Gastroesophageal sphincter (tissue), 4 donors: Measurements from ENCODE around the gene PDLIM4. TPM values are rescaled to one million over a fixed set of nuclear protein-coding genes. Genes with fewer than 3 reads are reported as not detected.

ENCODE experiments used
- ATAC-seq: fragments of 150-250 bp; one replicate; pipeline ENCODE4 v1.9.1; 2016; ENCODE audit warnings: mild to moderate bottlenecking, moderate library complexity
- H3K27ac ChIP-seq, 4 donors: fragments of 200-600 bp; sonication (generic) in 3 of 4; 1 replicate in 3 of 4; 2 replicates in 1 of 4; pipeline ENCODE4 v1.5.1; 2016 to 2019
- H3K27me3 ChIP-seq: fragments of 200-600 bp; sonication (generic); one replicate; pipeline ENCODE4 v1.5.1; 2019
- H3K36me3 ChIP-seq, 2 donors: fragments of 200-600 bp; sonication (generic); one replicate each; pipeline ENCODE4 v1.5.1; 2019; ENCODE audit warnings: control low read depth in 1 of 2
- H3K4me1 ChIP-seq, 3 donors: fragments of 200-600 bp; sonication (generic); 1 replicate in 2 of 3; 2 replicates in 1 of 3; pipeline ENCODE4 v1.5.1; 2016 to 2019; ENCODE audit warnings: control low read depth in 2 of 3
- H3K4me3 ChIP-seq, 2 donors: fragments of 200-600 bp; sonication (generic); one replicate each; pipeline ENCODE4 v1.5.1; 2019; ENCODE audit warnings: mild to moderate bottlenecking in 1 of 2, moderate library complexity in 1 of 2
- H3K9me3 ChIP-seq, 3 donors: fragments of 200-600 bp; sonication (generic); one replicate each; pipeline ENCODE4 v1.5.1; 2017 to 2019; ENCODE audit warnings: control low read depth in 2 of 3
- CTCF ChIP-seq, 4 experiments: fragments of 200-600 bp in 2 of 4; fragments of 450-650 bp in 2 of 4; sonication (generic) in 1 of 4; IDR thresholded peaks; one replicate each; pipeline ENCODE4 v1.5.1; 2017 to 2019; ENCODE audit warnings: antibody characterized with exemption in 4 of 4, mild to moderate bottlenecking in 2 of 4, moderate library complexity in 2 of 4
- EP300 ChIP-seq: sonication (generic); formaldehyde crosslinking; IDR thresholded peaks from one replicate; pipeline ENCODE4 v1.6.1; 2017; ENCODE audit warnings: antibody characterized with exemption, mild to moderate bottlenecking
- POLR2A ChIP-seq, 2 donors: fragments of 450-650 bp; IDR thresholded peaks; one replicate each; pipeline ENCODE4 v1.6.1; 2017; ENCODE audit warnings: antibody characterized with exemption in 2 of 2, mild to moderate bottlenecking in 2 of 2, moderate library complexity in 1 of 2
- POLR2AphosphoS5 ChIP-seq: sonication (generic); formaldehyde crosslinking; IDR thresholded peaks from one replicate; pipeline ENCODE4 v1.6.1; 2017; ENCODE audit warnings: antibody characterized with exemption
- WGBS, 2 donors: methylation state at CpG; one replicate each; pipeline ENCODE4 v1.1.5; 2018; ENCODE audit warnings: low coverage in 1 of 2; 5-methylcytosine and 5-hydroxymethylcytosine counted together
- total RNA-seq, 4 donors: library from RNA; depleted of rRNA; stranded (reverse); fragments of >200 nt; gene quantifications; one replicate each; pipeline ENCODE4 v1.1.0, GENCODE V29; 2016

The PDLIM4 gene
- total RNA-seq, 4 donors from 2014 or later = 75.0 to 200 (median 92.7) TPM

- no peak overlapping the region for H3K4me3 ChIP-seq
- H3K36me3 ChIP-seq = no peaks in the 10 kb centered on the region
- no peaks in the 10 kb centered on the region for H3K27me3 ChIP-seq
- peak overlapping the region in 3 of 4 donors; percentile 46 to 63 (median 60) for H3K27ac ChIP-seq
- no peak for ATAC-seq
- WGBS, 2 donors = 80% methylated on average over 2 of the region's 8 CpGs; no CpG with 5 or more reads in 1 of the 2 donors
- H3K9me3 ChIP-seq = no peaks in the 10 kb centered on the region
- peaks cover 0 to 39% (median 13%) of the 10 kb centered on the region in 3 donors for H3K4me1 ChIP-seq
- TF ChIP-seq POLR2A (IDR thresholded peaks at IDR 0.05) = no peak
- no peak for TF ChIP-seq POLR2AphosphoS5
Measured at GRCh38 chr5:132253452-132254320, 3.8 kb upstream of the PDLIM4 start.

GRCh38 chr5:132254321-132254977 is 3.0 kb upstream of the PDLIM4 start:
- ATAC-seq = peak; percentile 11
- H3K36me3 ChIP-seq = no peaks in the 10 kb centered on the region
- WGBS, 2 donors = 0 to 37% methylated on average over 3 of the region's 7 CpGs

GRCh38 chr5:132256086-132256782 is 1.3 kb upstream of the PDLIM4 start:
- Histone ChIP-seq H3K4me1 (peaks cover 5 to 64% (median 35%) of the 10 kb centered on the region in 3 donors), H3K27me3 (no peaks in the 10 kb centered on the region), H3K36me3 (no peaks in the 10 kb centered on the region), H3K4me3 (no peak overlapping the region), H3K9me3 (no peaks in the 10 kb centered on the region), H3K27ac (peak overlapping the region in 3 of 4 donors; percentile 98 to 99 (median 98))
- 91 to 100% methylated on average over 3 of the region's 4 CpGs for WGBS, 2 donors
- TF ChIP-seq EP300 (no peak), POLR2A (IDR thresholded peaks at IDR 0.05) (no peak), CTCF (IDR thresholded peaks at IDR 0.05) (no peak), POLR2AphosphoS5 (no peak)
- ATAC-seq = no peak

More at GRCh38 chr5:132254321-132254977, 3.0 kb upstream of the PDLIM4 start:
- no peak for TF ChIP-seq CTCF (IDR thresholded peaks at IDR 0.05)
- peak; percentile 58 for TF ChIP-seq POLR2AphosphoS5
- Histone ChIP-seq H3K4me1 (peaks cover 0 to 47% (median 18%) of the 10 kb centered on the region in 3 donors), H3K27me3 (no peaks in the 10 kb centered on the region), H3K27ac (peak overlapping the region in 3 of 4 donors; percentile 46 to 63 (median 60)), H3K9me3 (no peaks in the 10 kb centered on the region), H3K4me3 (no peak overlapping the region)

DNA sequence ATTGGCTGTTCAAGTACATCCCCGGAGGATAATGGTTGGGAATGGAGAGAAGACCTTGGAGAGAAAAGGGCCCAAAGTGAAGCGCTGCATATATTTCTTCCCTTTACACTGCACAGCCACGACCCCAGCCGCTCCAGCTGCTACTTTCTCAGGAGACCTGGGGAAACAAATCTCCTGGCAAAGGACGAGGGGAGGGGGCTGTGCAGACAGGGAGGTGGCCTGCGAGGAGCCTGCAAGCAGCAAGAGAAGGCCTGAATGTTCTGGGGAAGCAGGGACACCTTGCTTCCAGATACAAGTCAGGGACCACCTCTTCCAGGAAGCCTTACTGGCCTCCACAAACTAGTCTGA is 739 bp upstream of the PDLIM4 start:
- H3K27ac ChIP-seq = peak overlapping the region; percentile 94 to 99 (median 98)
- peak overlapping the region in 1 of 2 donors; percentile 74 for H3K4me3 ChIP-seq
- H3K27me3 ChIP-seq = no peaks in the 10 kb centered on the region
- no peaks in the 10 kb centered on the region for H3K9me3 ChIP-seq
- no peak for TF ChIP-seq EP300
- no peak for TF ChIP-seq POLR2AphosphoS5
- TF ChIP-seq POLR2A (IDR thresholded peaks at IDR 0.05) = no peak
- no peak for TF ChIP-seq CTCF (IDR thresholded peaks at IDR 0.05)
- peaks cover 5 to 70% (median 41%) of the 10 kb centered on the region in 3 donors for H3K4me1 ChIP-seq
- 76 to 100% methylated on average over 2 to 6 of the region's 6 CpGs for WGBS, 2 donors
- no peaks in the 10 kb centered on the region for H3K36me3 ChIP-seq
- no peak for ATAC-seq
